NB4 (cell line): Measurements from ENCODE around the gene DNAJC12.

Experiments
- CTCF ChIP-seq: IDR thresholded peaks from one replicate; pipeline ENCODE4 v1.5.1; 2012; ENCODE audit warnings: low read depth, low read length
- POLR2A ChIP-seq: IDR thresholded peaks from 2 replicates; pipeline ENCODE4 v1.6.1; 2011; ENCODE audit warnings: mild to moderate bottlenecking; ENCODE audit not compliant: insufficient read length; ENCODE audit errors: extremely low read depth

GRCh38 chr10:67868132-67868531 is 30.1 kb upstream of the DNAJC12 start:
- TF ChIP-seq POLR2A (no peak), CTCF (no peak)
